ENCODE results near the gene UBE3B.

GRCh38 chr12:109542014-109542413, 64.6 kb downstream of the UBE3B start:
- TF ChIP-seq CTCF (IDR thresholded peaks at IDR 0.05) (no peak), POLR2A (IDR thresholded peaks at IDR 0.05) (no peak)
